HUES64 (cell line): ENCODE data around the gene CT47A7. TPM values are rescaled to one million over a fixed set of nuclear protein-coding genes. Genes with fewer than 3 reads are reported as not detected.
"Not testable (repeated sequence)": the region's sequence is repeated elsewhere in the genome, so short reads cannot be mapped to it uniquely, and the experiment has no call there.

Source experiments
- H3K27ac ChIP-seq: 2 replicates; pipeline ENCODE4 v1.7.0; 2013; ENCODE audit warnings: low read depth, low read length, inconsistent platforms
- H3K27me3 ChIP-seq: 2 replicates; pipeline ENCODE4 v1.6.1; 2013; ENCODE audit warnings: mild to moderate bottlenecking, low read length; ENCODE audit not compliant: insufficient read depth
- H3K36me3 ChIP-seq: 2 replicates; pipeline ENCODE4 v1.6.1; 2013; ENCODE audit warnings: mild to moderate bottlenecking, low read length; ENCODE audit not compliant: insufficient read depth
- H3K4me1 ChIP-seq: 2 replicates; pipeline ENCODE4 v1.6.1; 2013; ENCODE audit warnings: mild to moderate bottlenecking, low read length, moderate library complexity; ENCODE audit not compliant: insufficient read depth
- H3K4me3 ChIP-seq: 2 replicates; pipeline ENCODE4 v1.5.1; 2013; ENCODE audit warnings: mild to moderate bottlenecking, low read length, moderate library complexity
- H3K9ac ChIP-seq: 2 replicates; pipeline ENCODE4 v1.6.1; 2013; ENCODE audit warnings: mild to moderate bottlenecking, low read depth, low read length
- H3K9me3 ChIP-seq: 2 replicates; pipeline ENCODE4 v1.6.1; 2013; ENCODE audit warnings: low read depth, low read length; ENCODE audit not compliant: insufficient read depth
- WGBS: fragments of 150-250, 120-280 bp; methylation state at CpG from one replicate; pipeline ENCODE4 v1.1.7; 2013; ENCODE audit warnings: missing lambda C conversion rate; 5-methylcytosine and 5-hydroxymethylcytosine counted together
- polyA plus RNA-seq, 2 experiments: library from polyadenylated mRNA; stranded (reverse); fragments of 50-300 nt; gene quantifications; one replicate each; pipeline ENCODE4 v1.2.3, GENCODE V29; 2013

The CT47A7 gene
- not detected for polyA plus RNA-seq (2013, experiment 1 of 2)
- not detected for polyA plus RNA-seq (2013, experiment 2 of 2)

GRCh38 chrX:120956500-120956899 lies at the start of gene CT47A7:
CT47A7 (minus strand) TSS chrX:120956600; CDS start chrX:120956345, 255 bp downstream.
- H3K36me3 ChIP-seq, H3K4me1 ChIP-seq: not testable (repeated sequence)
- no CpG with 5 or more reads among the region's 7 CpGs for WGBS

DNA sequence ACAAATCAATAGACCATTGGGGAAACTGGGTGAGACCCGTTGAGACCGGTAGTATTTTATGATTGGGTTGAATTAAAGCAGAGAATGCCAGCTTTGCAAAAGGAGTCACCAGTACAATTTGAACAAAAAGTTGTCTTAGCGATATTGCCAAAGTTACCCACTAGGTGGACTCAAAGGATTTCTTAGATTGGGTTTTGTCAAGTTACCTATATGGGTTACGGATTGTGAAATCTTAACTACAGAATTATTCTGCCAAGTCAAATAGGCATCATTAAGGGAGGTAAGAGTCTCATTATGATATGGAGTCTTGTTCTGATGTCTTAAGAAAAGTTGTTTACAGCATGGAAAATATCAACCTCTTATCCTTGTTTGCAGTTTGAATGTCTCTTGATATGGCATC lies 44.2 kb upstream of the CT47A7 start:
- H3K27ac ChIP-seq: no peak overlapping the region
- no peak overlapping the region for H3K4me3 ChIP-seq
- H3K9ac ChIP-seq: no peak overlapping the region
- H3K36me3 ChIP-seq: no peaks in the 10 kb centered on the region
- H3K4me1 ChIP-seq: no peaks in the 10 kb centered on the region
- H3K9me3 ChIP-seq: no peaks in the 10 kb centered on the region
- WGBS: 80% methylated on average over 4 of the region's 4 CpGs
- H3K27me3 ChIP-seq: no peaks in the 10 kb centered on the region

More at GRCh38 chrX:120956500-120956899, at the start of gene CT47A7:
- H3K27ac ChIP-seq, H3K27me3 ChIP-seq, H3K4me3 ChIP-seq, H3K9me3 ChIP-seq, H3K9ac ChIP-seq: not testable (repeated sequence)

DNA sequence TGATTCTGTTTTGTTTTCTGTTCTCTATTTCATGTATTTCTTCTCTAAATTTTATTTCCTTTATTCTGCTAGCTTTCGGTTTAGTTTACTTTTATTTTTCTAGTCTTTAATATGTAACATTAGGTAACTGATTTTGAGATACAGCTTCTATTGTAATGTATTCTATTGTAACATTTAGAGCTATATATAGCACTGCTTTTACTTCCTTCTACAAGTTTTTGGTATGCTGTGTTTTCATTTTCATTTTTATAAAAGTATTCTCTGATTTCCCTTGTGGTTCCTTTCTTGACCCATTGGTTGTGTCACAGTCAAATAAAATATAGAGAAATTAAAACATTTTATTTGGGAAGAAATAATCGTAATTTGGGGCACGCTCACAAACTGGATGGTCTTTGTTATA lies 43.0 kb upstream of the CT47A7 start:
- WGBS: 92% methylated on average over 2 of the region's 3 CpGs
- Histone ChIP-seq H3K9me3 (no peaks in the 10 kb centered on the region), H3K9ac (no peak overlapping the region)

DNA sequence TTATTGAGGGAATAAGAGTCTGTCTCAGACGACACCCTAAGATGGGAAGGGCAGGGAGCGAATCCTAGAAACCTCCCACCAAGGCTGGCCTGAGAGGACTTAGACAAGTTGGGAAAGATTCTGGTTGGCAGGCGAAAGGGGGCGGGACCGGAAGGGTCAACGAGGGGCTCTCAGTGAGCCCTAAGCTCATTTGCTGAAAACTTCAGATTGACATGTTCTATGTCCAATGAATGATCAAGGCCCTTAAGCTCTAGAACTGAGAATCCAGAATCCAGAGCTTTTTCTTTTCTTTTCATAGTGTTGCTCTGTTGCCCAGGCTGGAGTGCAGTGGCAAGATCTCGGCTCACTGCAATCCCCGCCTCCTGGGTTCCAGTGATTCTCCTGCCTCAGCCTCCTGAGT lies 29.3 kb upstream of the CT47A7 start, which contains the start of gene CT47A1:
CT47A1 (minus strand) TSS at position 101 of the 400 bp plus-strand sequence. CDS start 231 bp downstream, outside the sequence.
- not testable (repeated sequence) for H3K27ac ChIP-seq, H3K27me3 ChIP-seq, H3K9ac ChIP-seq, H3K4me1 ChIP-seq, H3K36me3 ChIP-seq, H3K4me3 ChIP-seq, H3K9me3 ChIP-seq
- no CpG with 5 or more reads among the region's 8 CpGs for WGBS

More for the DNA sequence above, 43.0 kb upstream of the CT47A7 start:
- Histone ChIP-seq H3K27me3 (no peaks in the 10 kb centered on the region), H3K27ac (no peak overlapping the region), H3K4me1 (no peaks in the 10 kb centered on the region), H3K4me3 (no peak overlapping the region), H3K36me3 (no peaks in the 10 kb centered on the region)
